Smooth muscle cell (in vitro differentiated cells): Measurements from ENCODE around the gene IPCEF1. TPM values are rescaled to one million over a fixed set of nuclear protein-coding genes. Genes with fewer than 3 reads are reported as not detected.

Experiments used
- DNase-seq: peaks from one replicate; lab custom pipeline; 2025; ENCODE audit not compliant: unreplicated experiment; lab: John Stamatoyannopoulos, UW
- H2AFZ ChIP-seq: fragments of 200-600 bp; sonication (generic); 2 replicates; pipeline ENCODE4 v1.6.0; 2016; ENCODE audit warnings: antibody characterized with exemption, low read depth, mild to moderate bottlenecking
- H3F3A ChIP-seq: fragments of 200-600 bp; sonication (generic); 2 replicates; pipeline ENCODE4 v1.6.0; 2017; ENCODE audit warnings: antibody characterized with exemption, low read depth
- H3K27ac ChIP-seq: fragments of 200-600 bp; sonication (generic); 2 replicates; pipeline ENCODE4 v1.5.1; 2016; ENCODE audit warnings: low read depth, mild to moderate bottlenecking
- H3K27me3 ChIP-seq: fragments of 200-600 bp; sonication (generic); 2 replicates; pipeline ENCODE4 v1.6.1; 2016; ENCODE audit warnings: low read depth, mild to moderate bottlenecking
- H3K36me3 ChIP-seq: fragments of 200-600 bp; sonication (generic); 2 replicates; pipeline ENCODE4 v1.5.1; 2016; ENCODE audit warnings: low read depth
- H3K4me1 ChIP-seq: fragments of 200-600 bp; sonication (generic); 2 replicates; pipeline ENCODE4 v1.5.1; 2016; ENCODE audit warnings: low read depth
- H3K4me2 ChIP-seq: fragments of 200-600 bp; sonication (generic); 2 replicates; pipeline ENCODE4 v1.6.0; 2016; ENCODE audit warnings: mild to moderate bottlenecking
- H3K4me3 ChIP-seq: fragments of 200-600 bp; sonication (generic); 2 replicates; pipeline ENCODE4 v1.5.1; 2016; ENCODE audit warnings: mild to moderate bottlenecking
- H3K79me2 ChIP-seq: fragments of 200-600 bp; sonication (generic); 2 replicates; pipeline ENCODE4 v1.6.0; 2016; ENCODE audit warnings: low read depth, mild to moderate bottlenecking
- H3K9ac ChIP-seq: fragments of 200-600 bp; sonication (generic); 2 replicates; pipeline ENCODE4 v1.6.0; 2016; ENCODE audit warnings: low read depth
- H3K9me3 ChIP-seq: fragments of 200-600 bp; sonication (generic); replicated peaks from 2 replicates; pipeline ENCODE4 v1.5.1; 2016; ENCODE audit warnings: low read depth
- H4K20me1 ChIP-seq: fragments of 200-600 bp; sonication (generic); 2 replicates; pipeline ENCODE4 v1.6.0; 2016; ENCODE audit warnings: low read depth
- WGBS: methylation state at CpG from one replicate; pipeline ENCODE4 v1.1.7; 2016; ENCODE audit warnings: low lambda C conversion rate; 5-methylcytosine and 5-hydroxymethylcytosine counted together
- polyA plus RNA-seq: library from polyadenylated mRNA; unstranded; fragments of >200 nt; fragmentation: Nextera tagmentation; extraction: Ambion mirVana; gene quantifications from 2 replicates; pipeline ENCODE4 v1.2.1, GENCODE V29; 2016
- total RNA-seq: library from RNA; depleted of rRNA; stranded (reverse); fragments of >200 nt; gene quantifications from 2 replicates; pipeline ENCODE4 v1.2.3, GENCODE V29; 2014
- TF ChIP-seq, protein P1 (sequence below): fragments of 200-600 bp; sonication (generic); IDR thresholded peaks from 2 replicates; pipeline ENCODE4 v1.5.1; 2017; ENCODE audit warnings: borderline replicate concordance, mild to moderate bottlenecking, antibody characterized with exemption; ENCODE audit not compliant: insufficient read depth, poor library complexity, severe bottlenecking

The IPCEF1 gene
- total and polyA plus RNA-seq, 2 experiments from 2014 or later, result 0.04 TPM; not detected in 1

DNA sequence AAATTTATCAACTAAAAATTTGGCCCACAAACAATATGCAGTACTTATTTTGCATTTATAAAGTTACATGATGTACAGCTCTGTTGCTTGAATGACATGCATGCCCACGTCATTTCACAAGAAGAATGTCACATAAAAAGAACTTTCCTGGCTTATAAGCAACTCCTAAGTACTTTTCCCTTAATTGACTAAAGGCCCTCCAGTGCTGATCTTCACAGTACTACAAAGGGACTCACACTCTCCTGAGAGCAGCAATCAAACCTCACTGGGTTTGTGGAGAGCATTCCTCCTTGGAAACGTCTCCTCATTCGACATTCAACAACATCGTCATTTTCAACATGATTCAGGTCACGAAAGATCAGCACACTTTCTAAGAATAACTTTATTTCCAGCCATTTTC lies 111.1 kb downstream of the IPCEF1 start:
- no peak overlapping the region for H2AFZ ChIP-seq
- H3K4me3 ChIP-seq, result no peak overlapping the region
- H3K4me1 ChIP-seq, result peaks cover 30% of the 10 kb centered on the region
- no peak overlapping the region for H3K27ac ChIP-seq
- H4K20me1 ChIP-seq, result no peaks in the 10 kb centered on the region
- no peak for DNase-seq
- H3K79me2 ChIP-seq, result no peaks in the 10 kb centered on the region
- TF ChIP-seq, protein P1, sequence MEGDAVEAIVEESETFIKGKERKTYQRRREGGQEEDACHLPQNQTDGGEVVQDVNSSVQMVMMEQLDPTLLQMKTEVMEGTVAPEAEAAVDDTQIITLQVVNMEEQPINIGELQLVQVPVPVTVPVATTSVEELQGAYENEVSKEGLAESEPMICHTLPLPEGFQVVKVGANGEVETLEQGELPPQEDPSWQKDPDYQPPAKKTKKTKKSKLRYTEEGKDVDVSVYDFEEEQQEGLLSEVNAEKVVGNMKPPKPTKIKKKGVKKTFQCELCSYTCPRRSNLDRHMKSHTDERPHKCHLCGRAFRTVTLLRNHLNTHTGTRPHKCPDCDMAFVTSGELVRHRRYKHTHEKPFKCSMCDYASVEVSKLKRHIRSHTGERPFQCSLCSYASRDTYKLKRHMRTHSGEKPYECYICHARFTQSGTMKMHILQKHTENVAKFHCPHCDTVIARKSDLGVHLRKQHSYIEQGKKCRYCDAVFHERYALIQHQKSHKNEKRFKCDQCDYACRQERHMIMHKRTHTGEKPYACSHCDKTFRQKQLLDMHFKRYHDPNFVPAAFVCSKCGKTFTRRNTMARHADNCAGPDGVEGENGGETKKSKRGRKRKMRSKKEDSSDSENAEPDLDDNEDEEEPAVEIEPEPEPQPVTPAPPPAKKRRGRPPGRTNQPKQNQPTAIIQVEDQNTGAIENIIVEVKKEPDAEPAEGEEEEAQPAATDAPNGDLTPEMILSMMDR, result no peak
- no peaks in the 10 kb centered on the region for H3K9me3 ChIP-seq
- no peak overlapping the region for H3K9ac ChIP-seq
- H3K36me3 ChIP-seq, result no peaks in the 10 kb centered on the region
- 77% methylated on average over 5 of the region's 5 CpGs for WGBS
- H3F3A ChIP-seq, result no peaks in the 10 kb centered on the region
- H3K4me2 ChIP-seq, result no peak overlapping the region
- H3K27me3 ChIP-seq, result no peaks in the 10 kb centered on the region

DNA sequence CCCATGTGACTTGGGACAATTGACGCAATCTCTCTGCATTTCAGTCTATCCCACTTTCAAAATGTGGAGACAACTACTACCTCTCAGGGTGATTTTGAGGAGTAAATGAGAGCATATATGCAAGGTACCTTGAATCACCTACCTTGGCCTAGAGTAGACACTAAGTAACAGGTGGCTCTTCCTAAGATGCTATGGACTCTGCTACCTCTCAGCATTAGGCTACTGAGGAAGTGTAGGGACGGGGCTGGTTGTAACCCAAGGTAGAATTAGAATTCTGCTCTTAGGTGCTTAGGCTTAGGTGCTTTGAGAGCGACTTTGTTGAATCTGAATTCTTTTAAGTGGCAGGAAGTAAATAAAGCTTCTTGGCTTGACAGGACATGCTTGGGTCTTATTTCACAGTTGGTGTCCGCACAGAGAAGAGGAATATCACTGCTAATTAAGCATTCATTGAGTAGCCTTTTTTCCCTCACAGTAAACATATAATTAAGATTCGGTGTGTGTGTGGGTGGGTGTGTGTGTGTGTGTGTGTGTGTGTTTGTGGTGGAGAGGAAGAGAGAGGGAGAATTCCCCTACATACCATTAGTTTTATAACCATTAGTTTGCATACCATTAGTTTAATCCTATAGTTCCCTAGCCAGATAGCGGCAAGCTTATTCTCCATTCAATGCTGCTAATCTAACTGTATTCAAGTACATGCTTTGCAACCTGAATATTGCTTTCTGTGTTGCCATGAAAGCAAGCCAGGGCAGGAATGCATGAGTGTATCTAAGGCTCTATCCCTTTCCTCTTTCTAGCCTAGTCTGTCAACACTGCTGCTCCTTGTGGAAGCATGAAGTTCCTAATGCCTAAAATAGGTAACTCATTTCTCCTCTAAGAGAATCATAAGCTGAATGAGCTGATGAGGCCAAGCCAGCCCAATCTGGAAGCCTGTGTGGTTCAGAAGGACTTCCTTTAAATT lies 112.5 kb downstream of the IPCEF1 start:
- no peak for DNase-seq
- H4K20me1 ChIP-seq, result no peaks in the 10 kb centered on the region
- H3K79me2 ChIP-seq, result no peaks in the 10 kb centered on the region
- peak overlapping the region; percentile 49 for H3K4me2 ChIP-seq
- H3K4me3 ChIP-seq, result no peak overlapping the region
- H3K9ac ChIP-seq, result no peak overlapping the region
- no peaks in the 10 kb centered on the region for H3K9me3 ChIP-seq
- 65% methylated on average over 6 of the region's 6 CpGs for WGBS
- no peaks in the 10 kb centered on the region for H3K36me3 ChIP-seq
- H2AFZ ChIP-seq, result peak overlapping the region; percentile 37
- H3F3A ChIP-seq, result no peaks in the 10 kb centered on the region
- TF ChIP-seq, protein P1, result no peak
- no peaks in the 10 kb centered on the region for H3K27me3 ChIP-seq
- no peak overlapping the region for H3K27ac ChIP-seq
- peaks cover 30% of the 10 kb centered on the region for H3K4me1 ChIP-seq

DNA sequence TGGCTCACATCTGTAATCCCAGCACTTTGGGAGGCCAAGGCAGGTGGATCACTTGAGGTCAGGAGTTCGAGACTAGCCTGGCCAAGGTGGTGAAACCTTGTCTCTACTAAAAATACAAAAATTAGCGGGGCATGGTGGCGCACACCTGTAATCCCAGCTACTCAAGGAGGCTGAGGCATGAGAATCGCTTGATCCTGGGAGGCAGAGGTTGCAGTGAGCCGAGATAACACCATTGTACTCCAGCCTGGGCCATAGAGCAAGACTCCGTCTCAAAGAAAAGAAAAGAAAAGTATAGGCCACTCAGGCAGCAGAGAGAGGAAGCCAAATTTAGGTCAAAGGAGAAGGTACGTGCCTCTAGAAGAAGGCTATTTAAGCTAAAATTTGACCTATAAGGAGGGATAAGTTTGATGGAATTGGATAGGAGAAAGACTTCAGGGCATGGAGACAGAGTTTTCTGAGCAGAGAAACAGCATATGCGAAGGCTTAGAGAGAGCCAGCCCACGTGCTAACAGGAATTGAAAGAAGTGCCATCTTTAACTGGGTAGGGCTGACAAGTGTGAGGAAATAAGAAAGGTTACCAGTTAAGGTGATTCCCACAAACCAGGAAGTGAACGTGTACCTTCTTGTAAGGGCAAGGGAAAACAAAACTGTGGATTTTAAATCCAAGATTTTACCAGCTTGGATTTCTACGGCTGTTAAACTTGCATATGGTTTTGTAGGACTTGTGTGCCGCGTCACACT lies 113.8 kb downstream of the IPCEF1 start:
- no peaks in the 10 kb centered on the region for H4K20me1 ChIP-seq

More for the DNA sequence above, 113.8 kb downstream of the IPCEF1 start:
- WGBS, result 90% methylated on average over 13 of the region's 13 CpGs
- Histone ChIP-seq H3K4me2 (no peak overlapping the region), H3K4me3 (no peak overlapping the region), H3K36me3 (no peaks in the 10 kb centered on the region), H3K79me2 (no peaks in the 10 kb centered on the region), H3F3A (no peaks in the 10 kb centered on the region), H3K9ac (no peak overlapping the region), H3K27me3 (no peaks in the 10 kb centered on the region), H3K27ac (no peak overlapping the region), H2AFZ (no peak overlapping the region), H3K9me3 (no peaks in the 10 kb centered on the region), H3K4me1 (peaks cover 27% of the 10 kb centered on the region)
- DNase-seq, result no peak
- TF ChIP-seq, protein P1, result no peak
